Lung (tissue), 12 donors: ENCODE data around the gene UBE2I. TPM values are rescaled to one million over a fixed set of nuclear protein-coding genes. Genes with fewer than 3 reads are reported as not detected.

Source experiments
- ATAC-seq: fragments of 200-7000 bp; cut with Tn5 transposase; one replicate; pipeline ENCODE4 v1.9.1; 2020; ENCODE audit warnings: moderate number of reproducible peaks; ENCODE audit not compliant: insufficient read depth, low FRiP score
- DNase-seq, 3 donors: peaks; one replicate each; pipeline ENCODE4 v3.0.0-alpha.2; 2013 to 2017
- H3K27ac ChIP-seq, 2 donors: one replicate each; pipeline ENCODE4 v1.5.1; 2013; ENCODE audit warnings: mild to moderate bottlenecking in 2 of 2, moderate library complexity in 2 of 2, control low read depth in 1 of 2, inconsistent platforms in 1 of 2, low read depth in 1 of 2, low read length in 1 of 2
- H3K27me3 ChIP-seq, 3 donors: one replicate each; pipeline ENCODE4 v1.5.1; 2013; ENCODE audit warnings: low read length in 2 of 3; ENCODE audit not compliant: control insufficient read depth in 3 of 3, insufficient read depth in 3 of 3
- H3K36me3 ChIP-seq, 4 donors: one replicate each; pipeline ENCODE4 v1.5.1; 2013; ENCODE audit warnings: low read length in 4 of 4, mild to moderate bottlenecking in 1 of 4, moderate library complexity in 1 of 4; ENCODE audit not compliant: control insufficient read depth in 4 of 4, insufficient read depth in 4 of 4
- H3K4me1 ChIP-seq, 5 donors: one replicate each; pipeline ENCODE4 v1.5.1; 2013; ENCODE audit warnings: low read length in 5 of 5, mild to moderate bottlenecking in 2 of 5, moderate library complexity in 1 of 5; ENCODE audit not compliant: control insufficient read depth in 5 of 5, insufficient read depth in 5 of 5
- H3K4me3 ChIP-seq: one replicate; pipeline ENCODE4 v1.5.1; 2013; ENCODE audit warnings: mild to moderate bottlenecking, control low read depth, moderate library complexity
- H3K9ac ChIP-seq, 2 donors: one replicate each; pipeline ENCODE4 v1.5.1; 2013; ENCODE audit warnings: low read length in 2 of 2, control low read depth in 1 of 2; ENCODE audit not compliant: insufficient read depth in 1 of 2
- H3K9me3 ChIP-seq, 4 donors: one replicate each; pipeline ENCODE4 v1.5.1; 2013; ENCODE audit warnings: low read length in 3 of 4, mild to moderate bottlenecking in 1 of 4, moderate library complexity in 1 of 4; ENCODE audit not compliant: control insufficient read depth in 4 of 4, insufficient read depth in 3 of 4
- CTCF ChIP-seq: IDR thresholded peaks from 2 replicates; pipeline ENCODE4 v1.5.1; 2012; ENCODE audit warnings: mild to moderate bottlenecking; ENCODE audit errors: control extremely low read depth, extremely low read depth
- WGBS, 2 donors: extraction: QIAGEN DNeasy Blood & Tissue Kit; methylation state at CpG; one replicate each; pipeline ENCODE4 v1.1.7; 2013; 5-methylcytosine and 5-hydroxymethylcytosine counted together
- polyA plus RNA-seq, 2 donors: library from polyadenylated mRNA; stranded (reverse); fragments of 200-250 nt; gene quantifications; one replicate each; pipeline ENCODE4 v1.2.1, GENCODE V29; 2013
- total RNA-seq, 2 donors: library from RNA; depleted of rRNA in 1 of 2; stranded (reverse); fragments of >200 nt in 1 of 2; gene quantifications; one replicate each; pipeline ENCODE4 v1.2.1, GENCODE V29; 2014 to 2021
- donor health status: control.
- donor health status: control.
- donor health status: Bipolar disorder and iron deficiency.
- donor health status: healthy.
- donor health status: DM: yes; HTN: yes; CAD: no.

The UBE2I gene
- total and polyA plus RNA-seq, 4 donors = 63.9 to 96.8 (median 81.5) TPM

GRCh38 chr16:1366060-1366711 is 56.8 kb downstream of the UBE2I start:
- H3K36me3 ChIP-seq = peaks cover 3 to 60% (median 24%) of the 10 kb centered on the region in 4 donors
- WGBS, 2 donors = 77 to 87% methylated on average over 29 of the region's 29 CpGs
- ATAC-seq = no peak
- H3K4me3 ChIP-seq = no peak overlapping the region
- no peak overlapping the region for H3K27ac ChIP-seq
- H3K9ac ChIP-seq = no peak overlapping the region
- TF ChIP-seq CTCF = no peak
- H3K27me3 ChIP-seq = no peaks in the 10 kb centered on the region
- no peak for DNase-seq
- no peaks in the 10 kb centered on the region for H3K9me3 ChIP-seq
- no peaks in the 10 kb centered on the region for H3K4me1 ChIP-seq

GRCh38 chr16:1366712-1367299 is 57.4 kb downstream of the UBE2I start:
- WGBS, 2 donors = 92% methylated on average over 19 to 24 of the region's 24 CpGs
- peaks cover 3 to 62% (median 24%) of the 10 kb centered on the region in 4 donors for H3K36me3 ChIP-seq

GRCh38 chr16:1367486-1368174 is 58.2 kb downstream of the UBE2I start:
- Histone ChIP-seq H3K9me3 (no peaks in the 10 kb centered on the region), H3K36me3 (peaks cover 0 to 54% (median 21%) of the 10 kb centered on the region in 4 donors), H3K4me1 (no peaks in the 10 kb centered on the region), H3K4me3 (no peak overlapping the region), H3K27me3 (no peaks in the 10 kb centered on the region), H3K27ac (no peak overlapping the region), H3K9ac (no peak overlapping the region)
- TF ChIP-seq CTCF = no peak
- 90 to 91% methylated on average over 22 to 27 of the region's 27 CpGs for WGBS, 2 donors
- ATAC-seq = no peak
- DNase-seq = no peak

More at GRCh38 chr16:1366712-1367299, 57.4 kb downstream of the UBE2I start:
- ATAC-seq (no peak), DNase-seq (no peak)
- no peaks in the 10 kb centered on the region for H3K4me1 ChIP-seq
- H3K9ac ChIP-seq = no peak overlapping the region
- no peak overlapping the region for H3K27ac ChIP-seq
- TF ChIP-seq CTCF = no peak
- H3K9me3 ChIP-seq = no peaks in the 10 kb centered on the region
- H3K27me3 ChIP-seq = no peaks in the 10 kb centered on the region
- H3K4me3 ChIP-seq = no peak overlapping the region
